HEK293 (cell line): ENCODE results near the gene BTK.

Source experiments
- ATF2 ChIP-seq: fragments of 450-650 bp; formaldehyde crosslinking; IDR thresholded peaks from 2 replicates; pipeline ENCODE4 v1.5.1; 2016; ENCODE audit warnings: missing biosample characterization, missing genetic modification characterization, low read depth
- CTCF ChIP-seq: fragments of 450-650 bp; formaldehyde crosslinking; IDR thresholded peaks from 2 replicates; pipeline ENCODE4 v1.5.1; 2016; ENCODE audit warnings: missing biosample characterization, missing genetic modification characterization
- FEZF1 ChIP-seq: fragments of 450-650 bp; formaldehyde crosslinking; IDR thresholded peaks from 2 replicates; pipeline ENCODE4 v1.5.1; 2016; ENCODE audit warnings: missing biosample characterization, missing genetic modification characterization
- GLIS1 ChIP-seq: fragments of 450-650 bp; formaldehyde crosslinking; IDR thresholded peaks from 2 replicates; pipeline ENCODE4 v1.5.1; 2016; ENCODE audit warnings: missing biosample characterization, missing genetic modification characterization
- HOXD13 ChIP-seq: sonication (generic); formaldehyde crosslinking; IDR thresholded peaks from 2 replicates; pipeline ENCODE4 v1.8.0; 2022; ENCODE audit warnings: missing genetic modification reagents, borderline replicate concordance
- ZBTB7A ChIP-seq: fragments of 450-650 bp; formaldehyde crosslinking; IDR thresholded peaks from 2 replicates; pipeline ENCODE4 v1.5.1; 2016; ENCODE audit warnings: low read depth, missing biosample characterization, missing genetic modification characterization
- ZNF112 ChIP-seq: fragments of 450-650 bp; formaldehyde crosslinking; IDR thresholded peaks from 2 replicates; pipeline ENCODE4 v1.5.0; 2017; ENCODE audit warnings: missing biosample characterization, missing genetic modification characterization
- ZNF175 ChIP-seq: fragments of 450-650 bp; formaldehyde crosslinking; IDR thresholded peaks from 2 replicates; pipeline ENCODE4 v1.5.1; 2016; ENCODE audit warnings: missing biosample characterization, missing genetic modification characterization
- ZNF24 ChIP-seq: fragments of 450-650 bp; formaldehyde crosslinking; IDR thresholded peaks from 2 replicates; pipeline ENCODE4 v1.5.1; 2016; ENCODE audit warnings: missing biosample characterization, missing genetic modification characterization
- ZNF350 ChIP-seq: fragments of 450-650 bp; formaldehyde crosslinking; IDR thresholded peaks from 2 replicates; pipeline ENCODE4 v1.5.0; 2017; ENCODE audit warnings: missing biosample characterization, mild to moderate bottlenecking, missing genetic modification characterization
- ZNF792 ChIP-seq: fragments of 450-650 bp; formaldehyde crosslinking; IDR thresholded peaks from 2 replicates; pipeline ENCODE4 v1.5.1; 2016; ENCODE audit warnings: missing biosample characterization, missing genetic modification characterization
- TF ChIP-seq, protein P1 (sequence below): fragments of 450-650 bp; formaldehyde crosslinking; conservative IDR thresholded peaks from 2 replicates; pipeline ENCODE4 v1.5.1; 2016; ENCODE audit warnings: low read depth, missing biosample characterization, missing genetic modification characterization
- TF ChIP-seq, protein P2 (sequence below): fragments of 450-650 bp; formaldehyde crosslinking; IDR thresholded peaks from 2 replicates; pipeline ENCODE4 v1.5.1; 2016; ENCODE audit warnings: missing biosample characterization, missing genetic modification characterization

GRCh38 chrX:101303790-101304189 is 82.2 kb downstream of the BTK start:
- no peak for TF ChIP-seq CTCF (tag by site-specific recombination)
- TF ChIP-seq, protein P1, sequence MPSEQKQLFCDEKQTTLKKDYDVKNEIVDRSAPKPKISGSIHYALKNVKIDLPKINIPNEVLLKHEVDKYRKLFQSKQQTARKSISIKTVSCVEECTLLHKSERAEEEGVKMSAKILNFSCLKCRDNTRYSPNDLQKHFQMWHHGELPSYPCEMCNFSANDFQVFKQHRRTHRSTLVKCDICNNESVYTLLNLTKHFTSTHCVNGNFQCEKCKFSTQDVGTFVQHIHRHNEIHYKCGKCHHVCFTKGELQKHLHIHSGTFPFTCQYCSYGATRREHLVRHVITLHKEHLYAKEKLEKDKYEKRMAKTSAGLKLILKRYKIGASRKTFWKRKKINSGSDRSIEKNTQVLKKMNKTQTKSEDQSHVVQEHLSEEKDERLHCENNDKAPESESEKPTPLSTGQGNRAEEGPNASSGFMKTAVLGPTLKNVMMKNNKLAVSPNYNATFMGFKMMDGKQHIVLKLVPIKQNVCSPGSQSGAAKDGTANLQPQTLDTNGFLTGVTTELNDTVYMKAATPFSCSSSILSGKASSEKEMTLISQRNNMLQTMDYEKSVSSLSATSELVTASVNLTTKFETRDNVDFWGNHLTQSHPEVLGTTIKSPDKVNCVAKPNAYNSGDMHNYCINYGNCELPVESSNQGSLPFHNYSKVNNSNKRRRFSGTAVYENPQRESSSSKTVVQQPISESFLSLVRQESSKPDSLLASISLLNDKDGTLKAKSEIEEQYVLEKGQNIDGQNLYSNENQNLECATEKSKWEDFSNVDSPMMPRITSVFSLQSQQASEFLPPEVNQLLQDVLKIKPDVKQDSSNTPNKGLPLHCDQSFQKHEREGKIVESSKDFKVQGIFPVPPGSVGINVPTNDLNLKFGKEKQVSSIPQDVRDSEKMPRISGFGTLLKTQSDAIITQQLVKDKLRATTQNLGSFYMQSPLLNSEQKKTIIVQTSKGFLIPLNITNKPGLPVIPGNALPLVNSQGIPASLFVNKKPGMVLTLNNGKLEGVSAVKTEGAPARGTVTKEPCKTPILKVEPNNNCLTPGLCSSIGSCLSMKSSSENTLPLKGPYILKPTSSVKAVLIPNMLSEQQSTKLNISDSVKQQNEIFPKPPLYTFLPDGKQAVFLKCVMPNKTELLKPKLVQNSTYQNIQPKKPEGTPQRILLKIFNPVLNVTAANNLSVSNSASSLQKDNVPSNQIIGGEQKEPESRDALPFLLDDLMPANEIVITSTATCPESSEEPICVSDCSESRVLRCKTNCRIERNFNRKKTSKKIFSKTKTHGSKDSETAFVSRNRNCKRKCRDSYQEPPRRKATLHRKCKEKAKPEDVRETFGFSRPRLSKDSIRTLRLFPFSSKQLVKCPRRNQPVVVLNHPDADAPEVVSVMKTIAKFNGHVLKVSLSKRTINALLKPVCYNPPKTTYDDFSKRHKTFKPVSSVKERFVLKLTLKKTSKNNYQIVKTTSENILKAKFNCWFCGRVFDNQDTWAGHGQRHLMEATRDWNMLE (tag by site-specific recombination), result no peak
- TF ChIP-seq ZNF175 (tag by site-specific recombination), result no peak
- TF ChIP-seq ATF2, result no peak
- TF ChIP-seq, protein P2, sequence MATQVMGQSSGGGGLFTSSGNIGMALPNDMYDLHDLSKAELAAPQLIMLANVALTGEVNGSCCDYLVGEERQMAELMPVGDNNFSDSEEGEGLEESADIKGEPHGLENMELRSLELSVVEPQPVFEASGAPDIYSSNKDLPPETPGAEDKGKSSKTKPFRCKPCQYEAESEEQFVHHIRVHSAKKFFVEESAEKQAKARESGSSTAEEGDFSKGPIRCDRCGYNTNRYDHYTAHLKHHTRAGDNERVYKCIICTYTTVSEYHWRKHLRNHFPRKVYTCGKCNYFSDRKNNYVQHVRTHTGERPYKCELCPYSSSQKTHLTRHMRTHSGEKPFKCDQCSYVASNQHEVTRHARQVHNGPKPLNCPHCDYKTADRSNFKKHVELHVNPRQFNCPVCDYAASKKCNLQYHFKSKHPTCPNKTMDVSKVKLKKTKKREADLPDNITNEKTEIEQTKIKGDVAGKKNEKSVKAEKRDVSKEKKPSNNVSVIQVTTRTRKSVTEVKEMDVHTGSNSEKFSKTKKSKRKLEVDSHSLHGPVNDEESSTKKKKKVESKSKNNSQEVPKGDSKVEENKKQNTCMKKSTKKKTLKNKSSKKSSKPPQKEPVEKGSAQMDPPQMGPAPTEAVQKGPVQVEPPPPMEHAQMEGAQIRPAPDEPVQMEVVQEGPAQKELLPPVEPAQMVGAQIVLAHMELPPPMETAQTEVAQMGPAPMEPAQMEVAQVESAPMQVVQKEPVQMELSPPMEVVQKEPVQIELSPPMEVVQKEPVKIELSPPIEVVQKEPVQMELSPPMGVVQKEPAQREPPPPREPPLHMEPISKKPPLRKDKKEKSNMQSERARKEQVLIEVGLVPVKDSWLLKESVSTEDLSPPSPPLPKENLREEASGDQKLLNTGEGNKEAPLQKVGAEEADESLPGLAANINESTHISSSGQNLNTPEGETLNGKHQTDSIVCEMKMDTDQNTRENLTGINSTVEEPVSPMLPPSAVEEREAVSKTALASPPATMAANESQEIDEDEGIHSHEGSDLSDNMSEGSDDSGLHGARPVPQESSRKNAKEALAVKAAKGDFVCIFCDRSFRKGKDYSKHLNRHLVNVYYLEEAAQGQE (tag by site-specific recombination), result no peak
- no peak for TF ChIP-seq ZNF24 (tag by site-specific recombination)
- no peak for TF ChIP-seq ZBTB7A
- no peak for TF ChIP-seq ZNF792 (tag by site-specific recombination)
- no peak for TF ChIP-seq ZNF350
- TF ChIP-seq HOXD13 (CRISPR knock-in tag), result no peak
- no peak for TF ChIP-seq ZNF112 (tag by site-specific recombination)
- no peak for TF ChIP-seq FEZF1
- TF ChIP-seq GLIS1 (tag by site-specific recombination), result no peak
